ENCODE data around the gene ANKRD26. TPM values are rescaled to one million over a fixed set of nuclear protein-coding genes. Genes with fewer than 3 reads are reported as not detected.

The ANKRD26 gene
- polyA plus RNA-seq, 3 donors from 2014 or later = 0.27 to 2.0 (median 0.99) TPM

DNA sequence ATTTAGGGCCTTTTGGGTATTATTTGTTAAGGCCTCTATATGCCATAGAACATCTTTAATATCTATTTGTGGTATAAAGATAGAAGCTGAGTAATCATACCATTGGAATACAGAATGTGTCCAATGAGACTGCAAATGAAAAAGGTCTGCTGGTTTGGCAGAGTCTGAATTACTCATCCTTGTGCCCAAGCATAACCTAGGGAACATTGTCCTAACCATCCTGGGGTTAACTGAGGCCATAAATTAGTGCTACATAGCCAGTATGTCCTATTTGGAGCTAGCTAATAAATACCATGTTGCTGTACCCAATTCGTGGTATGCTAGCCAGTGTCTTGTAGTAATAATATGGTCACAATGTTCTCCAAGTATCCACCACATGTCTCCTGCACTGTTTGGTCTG lies 117.1 kb downstream of the ANKRD26 start:
- peaks cover 0 to 3% (median 0%) of the 10 kb centered on the region in 3 donors for H3K27me3 Mint-ChIP-seq (ENCODE audit: low read depth in 3 of 3)
- H3K27ac Mint-ChIP-seq = no peak overlapping the region
- H3K9me3 Mint-ChIP-seq = peaks cover 0 to 11% (median 0%) of the 10 kb centered on the region in 6 donors
- H3K4me3 Mint-ChIP-seq = no peak overlapping the region
- H3K36me3 Mint-ChIP-seq = peaks cover 0 to 5% (median 0%) of the 10 kb centered on the region in 3 donors
- H3K4me1 Mint-ChIP-seq = no peaks in the 10 kb centered on the region
- DNase-seq = no peak

DNA sequence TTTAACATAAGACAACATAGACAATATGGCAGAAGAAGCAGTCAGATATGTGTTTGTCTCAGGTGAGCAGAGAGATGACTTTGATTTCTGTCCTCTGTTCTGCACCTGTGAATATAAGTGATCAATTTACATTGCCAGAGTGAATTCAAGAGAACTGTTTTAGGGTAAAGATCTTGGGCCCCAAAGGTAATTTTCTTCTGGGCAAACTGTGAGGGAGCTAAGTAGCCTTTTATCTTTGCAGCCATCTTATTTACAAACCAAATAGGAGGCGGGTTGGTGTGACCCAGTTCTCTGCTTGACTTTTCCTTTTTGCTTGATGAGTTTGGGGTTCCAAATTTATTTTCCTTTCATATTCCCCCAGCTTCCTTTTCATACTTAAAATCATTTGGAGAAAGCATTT lies 118.2 kb downstream of the ANKRD26 start:
- no peak for DNase-seq
- peaks cover 0 to 5% (median 0%) of the 10 kb centered on the region in 3 donors for H3K36me3 Mint-ChIP-seq
- H3K4me1 Mint-ChIP-seq = no peaks in the 10 kb centered on the region
- peaks cover 0 to 8% (median 0%) of the 10 kb centered on the region in 6 donors for H3K9me3 Mint-ChIP-seq
- H3K27ac Mint-ChIP-seq = no peak overlapping the region
- H3K4me3 Mint-ChIP-seq = no peak overlapping the region
- no peaks in the 10 kb centered on the region for H3K27me3 Mint-ChIP-seq (ENCODE audit: low read depth in 3 of 3)

DNA sequence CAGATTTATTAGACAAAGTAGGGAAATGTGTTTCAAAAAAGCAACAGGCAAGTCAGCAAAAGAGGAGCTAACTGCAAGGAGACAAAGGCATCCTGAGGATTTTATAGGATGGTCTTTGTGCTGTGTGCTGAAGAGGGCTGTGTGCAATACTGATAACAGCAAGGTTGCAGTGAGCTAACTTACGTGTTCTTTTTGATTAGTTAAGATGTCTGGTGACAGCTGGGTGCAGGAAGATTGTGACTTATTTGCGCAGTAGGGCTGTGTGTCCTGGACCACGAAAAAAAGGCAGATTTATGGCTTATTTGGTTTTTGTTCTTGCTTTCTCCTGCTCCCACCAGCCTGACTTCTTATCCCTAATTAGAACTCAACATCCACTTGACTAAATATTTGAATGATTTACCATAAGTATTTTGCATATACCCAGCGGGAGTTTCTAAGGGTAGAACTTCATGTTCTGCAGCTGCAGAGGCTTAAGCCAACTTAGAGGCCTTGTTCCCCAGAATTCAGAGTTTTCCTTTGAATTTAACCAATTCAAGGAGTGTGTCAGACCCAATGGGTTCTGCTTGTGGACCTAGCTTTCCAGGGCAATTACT lies 119.0 kb downstream of the ANKRD26 start:
- no peak overlapping the region for H3K4me3 Mint-ChIP-seq

DNA sequence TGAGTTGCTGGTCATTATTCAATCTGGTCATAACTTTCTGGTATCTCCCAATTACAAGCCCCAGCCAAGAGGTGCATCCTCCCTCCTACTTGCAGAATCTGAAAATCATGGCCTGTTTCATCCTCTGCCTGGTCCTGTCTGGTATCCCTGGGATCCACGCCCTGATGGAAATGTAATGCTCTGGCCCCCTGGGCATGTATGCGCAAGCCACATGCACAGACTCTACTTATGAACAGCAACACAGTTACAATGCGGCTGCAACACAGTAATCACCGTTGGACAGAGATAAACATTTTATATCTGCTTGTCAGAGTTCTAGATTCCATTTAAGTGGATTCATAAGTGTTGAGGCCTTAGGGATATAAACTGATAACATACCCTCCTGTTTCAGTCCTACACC lies 121.8 kb downstream of the ANKRD26 start:
- Mint-ChIP-seq H3K27me3 (ENCODE audit: low read depth in 3 of 3) (no peaks in the 10 kb centered on the region), H3K9me3 (no peaks in the 10 kb centered on the region), H3K4me1 (no peaks in the 10 kb centered on the region), H3K4me3 (no peak overlapping the region), H3K36me3 (peaks cover 0 to 6% (median 5%) of the 10 kb centered on the region in 3 donors), H3K27ac (no peak overlapping the region)
- DNase-seq = no peak

More for the DNA sequence above, 119.0 kb downstream of the ANKRD26 start:
- H3K9me3 Mint-ChIP-seq = peaks cover 0 to 8% (median 0%) of the 10 kb centered on the region in 6 donors
- H3K27ac Mint-ChIP-seq = no peak overlapping the region
- H3K27me3 Mint-ChIP-seq (ENCODE audit: low read depth in 3 of 3) = no peaks in the 10 kb centered on the region
- peaks cover 0 to 5% (median 0%) of the 10 kb centered on the region in 3 donors for H3K36me3 Mint-ChIP-seq
- no peaks in the 10 kb centered on the region for H3K4me1 Mint-ChIP-seq
- DNase-seq = no peak

DNA sequence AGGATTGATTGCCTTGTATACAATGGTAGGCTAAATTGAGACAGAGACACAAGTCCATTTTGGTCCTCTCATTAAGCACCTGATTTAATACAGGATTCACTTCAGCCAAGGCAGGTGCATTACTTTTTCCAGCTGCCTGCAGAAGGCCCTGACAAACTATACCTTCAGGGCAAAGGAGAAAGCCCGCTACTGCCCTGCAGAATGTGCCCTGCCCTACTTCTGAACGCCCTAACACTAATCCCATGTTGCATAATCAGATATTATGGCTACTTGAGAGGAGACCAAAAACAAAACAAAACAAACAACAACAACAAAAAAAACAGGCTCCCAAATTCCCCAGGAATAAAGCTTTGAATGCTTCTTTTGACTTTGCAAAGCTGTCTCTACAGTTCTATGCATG lies 122.7 kb downstream of the ANKRD26 start:
- Mint-ChIP-seq H3K4me1 (no peaks in the 10 kb centered on the region), H3K27me3 (ENCODE audit: low read depth in 3 of 3) (no peaks in the 10 kb centered on the region), H3K36me3 (peaks cover 0 to 6% (median 5%) of the 10 kb centered on the region in 3 donors), H3K4me3 (no peak overlapping the region), H3K27ac (no peak overlapping the region), H3K9me3 (no peaks in the 10 kb centered on the region)
- no peak for DNase-seq

DNA sequence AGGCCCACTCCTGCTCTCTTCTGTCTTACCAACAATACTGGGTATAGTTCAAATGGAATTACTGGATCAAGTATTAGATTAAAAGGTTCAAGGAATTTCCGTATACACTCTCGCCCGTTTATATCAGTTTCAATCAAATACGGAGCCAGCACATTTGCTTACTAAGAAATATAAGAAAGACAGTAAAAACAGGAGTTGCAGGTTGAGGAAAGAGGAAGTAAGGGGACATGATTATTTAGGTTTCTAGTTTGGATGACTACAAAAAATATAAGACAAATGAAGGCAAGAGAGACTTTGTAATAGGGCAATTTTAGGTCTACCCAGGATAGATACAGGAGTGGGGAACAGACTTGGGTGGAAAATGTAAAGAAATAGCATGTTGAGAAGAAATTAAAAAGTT lies 129.6 kb downstream of the ANKRD26 start:
- Mint-ChIP-seq H3K36me3 (peaks cover 6 to 17% (median 14%) of the 10 kb centered on the region in 3 donors), H3K4me3 (no peak overlapping the region), H3K4me1 (no peaks in the 10 kb centered on the region), H3K9me3 (no peaks in the 10 kb centered on the region), H3K27ac (no peak overlapping the region), H3K27me3 (ENCODE audit: low read depth in 3 of 3) (peaks cover 0 to 2% (median 0%) of the 10 kb centered on the region in 3 donors)
- no peak for DNase-seq

DNA sequence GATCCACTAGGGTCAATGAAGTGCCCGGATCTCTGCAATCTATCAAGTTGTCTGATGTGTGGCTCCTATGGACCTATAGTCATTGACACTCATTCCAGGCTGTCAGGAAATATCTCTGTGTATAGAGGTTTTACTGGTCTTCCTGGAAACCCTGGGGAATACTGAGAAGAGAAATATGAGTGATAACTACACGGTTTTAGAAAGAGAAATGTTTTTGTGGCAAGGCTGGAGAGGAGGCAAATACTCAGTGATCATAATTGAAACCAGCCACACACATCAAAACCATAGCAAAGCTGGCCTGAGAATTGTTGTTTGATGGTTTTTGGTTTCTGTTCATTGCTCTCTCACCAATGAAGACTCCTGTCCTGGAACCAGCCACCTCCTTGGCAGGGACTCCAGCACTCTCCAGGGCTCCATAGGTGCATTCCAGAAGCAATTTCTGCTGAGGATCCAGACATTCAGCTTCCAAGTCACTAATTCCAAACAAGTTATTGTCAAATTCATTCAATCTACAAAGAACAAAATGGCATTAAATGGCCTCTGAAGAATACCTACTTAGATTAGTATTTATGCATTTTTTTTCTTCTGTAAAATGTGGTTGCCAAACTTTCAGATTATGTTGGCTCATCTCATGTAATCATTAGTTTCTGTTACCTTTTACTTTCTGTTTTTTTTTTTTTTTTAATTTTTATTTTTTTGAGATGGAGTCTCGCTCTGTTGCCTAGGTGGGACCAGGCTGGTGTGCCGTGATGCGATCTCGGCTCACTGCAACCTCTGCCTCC lies 131.0 kb downstream of the ANKRD26 start:
- Mint-ChIP-seq H3K27ac (no peak overlapping the region), H3K4me1 (no peaks in the 10 kb centered on the region), H3K4me3 (no peak overlapping the region), H3K9me3 (no peaks in the 10 kb centered on the region), H3K36me3 (peaks cover 8 to 20% (median 17%) of the 10 kb centered on the region in 3 donors), H3K27me3 (ENCODE audit: low read depth in 3 of 3) (peaks cover 0 to 2% (median 0%) of the 10 kb centered on the region in 3 donors)
- no peak for DNase-seq

DNA sequence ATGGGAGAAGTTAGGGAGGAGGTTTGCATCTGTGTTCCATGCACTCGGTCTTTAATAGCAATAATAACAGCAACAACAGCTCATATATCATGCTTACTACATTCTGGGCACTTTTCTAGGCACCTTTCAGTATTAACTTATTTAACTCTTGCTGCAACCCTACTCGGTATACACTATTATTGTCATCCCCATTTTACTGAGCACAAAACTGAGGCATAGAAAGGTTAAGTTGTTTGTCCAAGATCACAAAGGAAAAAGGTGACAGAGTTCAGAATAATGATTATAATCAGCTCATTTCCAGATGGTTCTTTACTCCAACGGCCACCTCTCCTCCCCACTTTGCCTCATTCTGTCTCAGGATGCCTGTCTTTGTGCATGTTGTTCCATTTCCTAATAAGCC lies 137.5 kb downstream of the ANKRD26 start:
- Mint-ChIP-seq H3K27ac (no peak overlapping the region), H3K4me3 (no peak overlapping the region), H3K27me3 (ENCODE audit: low read depth in 3 of 3) (peaks cover 0 to 1% (median 0%) of the 10 kb centered on the region in 3 donors), H3K36me3 (peaks cover 8 to 25% (median 13%) of the 10 kb centered on the region in 3 donors), H3K9me3 (no peaks in the 10 kb centered on the region), H3K4me1 (no peaks in the 10 kb centered on the region)
- no peak for DNase-seq

DNA sequence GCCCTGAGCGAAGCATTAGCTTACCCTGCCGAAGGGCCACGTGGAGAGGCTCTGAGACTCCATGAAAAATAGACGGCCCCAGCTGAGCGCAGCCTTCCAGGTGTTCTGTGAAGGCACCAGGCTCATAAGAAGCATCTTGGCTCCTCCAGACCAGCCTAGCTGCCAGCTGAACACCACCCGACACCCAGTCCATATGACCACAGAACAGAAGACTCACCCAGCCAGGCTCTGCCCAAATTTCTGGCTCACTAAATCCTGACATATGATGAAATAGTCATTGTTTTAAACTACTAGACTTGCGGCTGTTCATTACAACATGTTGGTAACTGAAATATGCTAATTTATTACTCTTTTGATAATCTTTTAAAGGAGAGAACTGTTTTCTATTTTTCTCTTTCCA lies 140.0 kb downstream of the ANKRD26 start:
- Mint-ChIP-seq H3K4me1 (no peaks in the 10 kb centered on the region), H3K4me3 (no peak overlapping the region), H3K36me3 (peaks cover 0 to 15% (median 0%) of the 10 kb centered on the region in 3 donors), H3K27ac (no peak overlapping the region), H3K9me3 (no peaks in the 10 kb centered on the region), H3K27me3 (ENCODE audit: low read depth in 3 of 3) (peaks cover 0 to 2% (median 1%) of the 10 kb centered on the region in 3 donors)
- DNase-seq = no peak

DNA sequence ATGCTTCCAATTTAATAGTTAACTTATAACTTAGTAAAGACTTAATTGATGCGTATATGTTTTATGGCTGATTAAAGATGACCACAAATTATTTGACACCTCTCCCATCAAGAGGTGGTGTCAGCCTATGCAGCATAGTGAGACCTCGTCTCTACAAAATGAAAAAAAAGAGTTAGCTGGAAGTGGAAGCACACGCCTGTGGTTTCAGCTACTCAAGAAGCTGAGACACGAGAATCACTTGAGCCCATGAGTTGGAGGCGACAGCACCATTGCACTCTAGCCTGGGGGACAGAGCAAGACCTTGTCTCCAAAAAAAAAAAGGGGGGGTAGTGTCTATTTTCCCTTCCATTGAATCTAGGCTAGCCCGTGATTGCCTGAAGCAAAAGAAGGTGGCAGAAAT lies 140.5 kb downstream of the ANKRD26 start:
- Mint-ChIP-seq H3K9me3 (no peaks in the 10 kb centered on the region), H3K27me3 (ENCODE audit: low read depth in 3 of 3) (peaks cover 0 to 2% (median 1%) of the 10 kb centered on the region in 3 donors), H3K27ac (no peak overlapping the region), H3K4me1 (no peaks in the 10 kb centered on the region), H3K4me3 (no peak overlapping the region), H3K36me3 (peaks cover 0 to 14% (median 0%) of the 10 kb centered on the region in 3 donors)
- DNase-seq = no peak

Other genes with a start within 250 kb of the ANKRD26 start
- 10 to 100 TPM; 65.0 to 85.3 (median 84.0) TPM for gene ABI1, start 239.5 kb downstream of the ANKRD26 start, polyA plus RNA-seq
- 100 to 1,000 TPM in 1 of 3 donors, 10 to 100 TPM in 2; 85.9 to 110 (median 98.4) TPM for gene YME1L1, start 53.9 kb upstream of the ANKRD26 start, polyA plus RNA-seq
- 1 to 10 TPM in 2 of 3 donors, not detected in 1; 1.5 to 3.5 TPM for gene MASTL, start 54.9 kb upstream of the ANKRD26 start, polyA plus RNA-seq
- 10 to 100 TPM; 18.4 to 31.5 (median 24.8) TPM for gene ACBD5, start 140.3 kb upstream of the ANKRD26 start, polyA plus RNA-seq

All from immature natural killer cell (primary cell).